Stimulated activated naive CD8-positive, alpha-beta T cell treated with anti-CD3 and anti-CD28 coated beads, Interleukin-15, Interleukin-2, amounts not matched to agents 100 ng/mL and 50 ng/mL, for 24 hours (primary cell): ENCODE data around the gene HELT.

Experiments
- H3K27ac Mint-ChIP-seq: one replicate; pipeline ENCODE4 v1.8.0; 2021; ENCODE audit warnings: mild to moderate bottlenecking, mixed read lengths
- H3K27me3 Mint-ChIP-seq: one replicate; pipeline ENCODE4 v1.8.0; 2021; ENCODE audit warnings: mixed read lengths
- H3K36me3 Mint-ChIP-seq: one replicate; pipeline ENCODE4 v1.8.0; 2021; ENCODE audit warnings: low read depth, mixed read lengths
- H3K4me1 Mint-ChIP-seq: one replicate; pipeline ENCODE4 v1.8.0; 2021; ENCODE audit warnings: low read depth, mixed read lengths
- H3K4me3 Mint-ChIP-seq: one replicate; pipeline ENCODE4 v1.8.0; 2021; ENCODE audit warnings: mild to moderate bottlenecking, mixed read lengths
- H3K9me3 Mint-ChIP-seq: one replicate; pipeline ENCODE4 v1.8.0; 2021; ENCODE audit warnings: mixed read lengths

HELT gene

DNA sequence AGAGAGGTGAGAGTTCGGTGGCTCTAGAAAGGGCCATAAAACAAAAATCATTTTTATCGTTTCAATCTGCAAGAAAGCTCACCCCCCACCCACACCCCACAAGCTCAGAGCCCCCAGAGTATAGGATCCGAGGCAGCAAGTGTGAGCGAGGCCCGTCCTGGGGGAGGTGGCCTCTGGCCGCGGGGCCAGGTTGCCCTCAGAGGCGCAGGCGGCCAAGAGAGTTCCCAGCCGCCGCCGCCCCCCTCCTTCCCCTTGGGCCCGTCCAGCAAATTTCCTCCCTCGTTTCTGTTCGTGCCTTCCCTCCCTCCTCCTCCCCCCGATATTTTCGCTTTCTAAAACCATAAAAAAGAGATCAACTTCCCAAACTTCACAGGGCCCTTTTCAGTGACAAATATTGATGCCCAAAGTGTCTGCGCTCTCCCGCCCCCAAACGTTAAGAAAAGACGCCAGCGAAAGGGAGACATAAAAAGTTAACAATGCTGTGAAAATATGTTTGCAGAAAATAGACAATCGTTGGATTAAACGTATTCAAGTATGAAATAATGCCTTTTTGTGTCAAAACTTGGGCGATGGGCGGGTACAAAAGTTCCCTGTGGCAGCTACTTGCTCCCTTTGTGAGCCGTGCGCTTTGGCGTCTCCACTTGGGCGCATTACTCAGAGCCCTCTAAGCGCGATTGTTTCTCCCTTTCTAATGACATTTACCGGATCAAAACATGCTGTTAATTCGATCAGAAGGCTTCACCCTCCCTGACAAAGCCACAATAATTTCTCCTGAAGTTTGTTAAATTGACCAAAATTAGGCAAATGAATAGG lies 1.1 kb upstream of the HELT start:
- Mint-ChIP-seq H3K27me3 (peaks cover 87% of the 10 kb centered on the region), H3K36me3 (no peaks in the 10 kb centered on the region), H3K4me3 (no peak overlapping the region), H3K9me3 (no peaks in the 10 kb centered on the region), H3K4me1 (peaks cover 4% of the 10 kb centered on the region), H3K27ac (no peak overlapping the region)

DNA sequence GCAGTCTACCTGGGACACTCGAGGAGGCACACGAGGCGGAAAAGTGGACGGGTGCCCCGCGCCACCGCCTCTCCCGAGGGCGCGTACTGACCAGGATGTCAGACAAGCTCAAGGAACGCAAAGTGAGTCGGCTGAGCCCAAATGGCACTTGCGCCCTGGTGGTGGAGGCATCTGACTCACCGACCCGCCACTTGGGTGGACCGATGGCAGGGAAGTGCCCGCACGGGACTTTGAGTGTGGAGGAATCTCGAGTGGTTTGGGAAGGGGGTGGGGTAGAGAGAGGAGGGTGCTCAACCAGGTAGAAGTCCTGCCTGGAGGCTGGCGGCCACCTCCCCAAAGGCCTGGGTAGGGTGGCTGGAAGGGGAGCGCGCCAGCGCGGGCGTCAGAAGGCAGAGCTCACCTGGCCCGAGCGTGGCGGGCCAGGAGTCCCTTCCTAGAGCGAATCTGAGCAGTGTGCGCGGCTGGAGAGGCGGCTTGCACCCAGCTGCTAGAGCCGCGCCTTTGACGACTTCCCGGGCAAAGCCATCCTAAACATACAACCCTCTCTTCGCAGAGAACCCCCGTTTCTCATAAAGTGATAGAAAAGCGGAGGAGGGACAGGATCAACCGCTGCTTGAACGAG lies 655 bp downstream of the HELT start:
- Mint-ChIP-seq H3K27ac (no peak overlapping the region), H3K4me1 (peaks cover 4% of the 10 kb centered on the region), H3K9me3 (no peaks in the 10 kb centered on the region), H3K4me3 (no peak overlapping the region), H3K27me3 (peaks cover 89% of the 10 kb centered on the region), H3K36me3 (no peaks in the 10 kb centered on the region)

DNA sequence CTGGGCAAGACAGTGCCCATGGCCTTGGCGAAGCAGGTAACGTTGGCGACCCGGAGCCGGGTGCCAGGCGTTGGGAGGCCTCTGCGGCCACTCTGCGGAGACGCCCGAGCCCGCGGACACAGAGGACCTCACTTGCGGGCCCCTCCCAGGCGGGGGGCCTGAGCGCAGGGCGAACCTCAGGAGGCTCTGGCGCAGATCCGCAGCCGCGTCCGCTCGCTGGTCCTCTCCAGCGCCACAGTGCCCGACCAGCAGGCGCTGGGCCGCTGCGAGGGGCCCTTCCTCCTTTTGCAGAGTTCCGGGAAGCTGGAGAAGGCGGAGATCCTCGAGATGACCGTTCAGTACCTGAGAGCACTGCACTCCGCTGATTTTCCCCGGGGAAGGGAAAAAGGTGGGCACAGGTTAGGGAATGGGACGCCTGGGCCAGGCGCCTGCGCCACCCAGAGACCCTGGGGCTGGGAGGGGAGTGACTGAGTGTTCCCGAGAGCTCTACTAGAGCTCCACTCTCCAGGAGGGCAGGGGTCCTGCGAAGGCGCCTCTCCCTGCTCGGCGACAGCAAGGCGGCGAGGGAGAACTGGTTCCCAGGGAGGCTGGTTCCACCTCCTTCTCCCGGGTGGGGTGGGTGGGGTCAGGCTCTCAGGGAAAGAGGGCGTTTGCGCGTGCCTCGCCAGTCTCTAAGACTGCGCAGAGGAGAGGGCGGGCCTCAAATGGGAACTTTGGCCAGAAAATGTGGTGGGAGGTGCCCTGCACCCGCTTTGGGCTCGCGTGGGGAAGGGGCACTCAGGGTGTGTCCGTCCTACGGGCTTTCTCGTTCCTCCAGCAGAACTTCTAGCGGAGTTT lies 1.4 kb downstream of the HELT start:
- H3K27me3 Mint-ChIP-seq: peaks cover 90% of the 10 kb centered on the region
- no peak overlapping the region for H3K4me3 Mint-ChIP-seq
- no peak overlapping the region for H3K27ac Mint-ChIP-seq
- H3K9me3 Mint-ChIP-seq: no peaks in the 10 kb centered on the region
- H3K36me3 Mint-ChIP-seq: no peaks in the 10 kb centered on the region
- peaks cover 4% of the 10 kb centered on the region for H3K4me1 Mint-ChIP-seq

DNA sequence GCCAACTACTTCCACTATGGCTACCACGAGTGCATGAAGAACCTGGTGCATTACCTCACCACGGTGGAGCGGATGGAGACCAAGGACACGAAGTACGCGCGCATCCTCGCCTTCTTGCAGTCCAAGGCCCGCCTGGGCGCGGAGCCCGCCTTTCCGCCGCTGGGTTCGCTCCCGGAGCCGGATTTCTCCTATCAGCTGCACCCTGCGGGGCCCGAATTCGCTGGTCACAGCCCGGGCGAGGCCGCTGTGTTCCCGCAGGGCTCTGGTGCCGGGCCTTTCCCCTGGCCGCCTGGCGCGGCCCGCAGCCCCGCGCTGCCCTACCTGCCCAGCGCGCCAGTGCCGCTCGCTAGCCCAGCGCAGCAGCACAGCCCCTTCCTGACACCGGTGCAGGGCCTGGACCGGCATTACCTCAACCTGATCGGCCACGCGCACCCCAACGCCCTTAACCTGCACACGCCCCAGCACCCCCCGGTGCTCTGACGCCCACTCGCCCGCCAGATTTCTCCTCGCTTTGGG lies 2.1 kb downstream of the HELT start:
- Mint-ChIP-seq H3K27ac (no peak overlapping the region), H3K27me3 (peaks cover 90% of the 10 kb centered on the region), H3K4me3 (no peak overlapping the region), H3K9me3 (no peaks in the 10 kb centered on the region), H3K36me3 (no peaks in the 10 kb centered on the region), H3K4me1 (peaks cover 4% of the 10 kb centered on the region)

DNA sequence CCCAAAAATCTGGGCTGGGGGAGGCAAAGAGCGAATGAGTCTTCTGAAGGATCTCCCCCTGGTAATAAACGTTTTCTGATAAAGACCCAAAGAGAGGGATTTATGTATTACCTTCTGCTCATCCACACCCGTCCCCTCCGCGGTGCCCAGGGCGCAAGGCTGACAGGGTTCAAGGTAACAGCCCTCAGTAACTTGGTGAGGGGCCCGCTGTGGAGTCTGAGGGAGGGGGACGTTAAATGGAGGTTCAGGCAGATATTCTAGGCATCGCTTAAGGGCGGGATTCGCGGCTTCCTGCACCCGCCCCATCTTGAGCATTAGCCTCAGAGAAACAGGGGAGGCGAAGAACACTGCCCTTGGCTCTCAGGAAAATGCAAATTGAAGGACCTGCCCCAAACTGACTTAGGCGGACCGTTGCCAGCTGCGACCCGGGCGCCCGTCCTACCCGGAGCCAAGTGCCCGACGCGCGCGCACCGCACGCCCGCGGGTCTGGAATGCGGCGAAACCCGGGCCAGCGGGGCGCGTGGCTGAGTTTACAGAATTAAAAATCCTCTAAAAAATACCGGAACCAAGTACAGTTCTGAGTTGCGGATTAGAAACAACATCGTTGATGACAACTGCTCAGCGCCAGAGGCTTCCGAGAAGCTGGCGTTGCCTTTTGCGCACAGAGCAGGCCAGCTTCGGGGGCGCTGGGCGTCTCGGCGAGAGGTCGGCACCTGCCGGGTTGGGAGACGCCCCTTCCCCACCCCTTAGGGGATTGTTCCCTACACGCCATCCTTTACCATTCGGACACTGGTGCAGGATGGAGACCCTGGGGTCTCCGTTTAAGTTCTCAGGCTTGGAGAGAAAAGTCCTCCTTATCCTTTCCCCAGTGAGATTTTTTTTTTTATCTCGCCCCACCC lies 2.8 kb downstream of the HELT start:
- Mint-ChIP-seq H3K4me3 (no peak overlapping the region), H3K9me3 (no peaks in the 10 kb centered on the region), H3K27ac (no peak overlapping the region), H3K27me3 (peaks cover 86% of the 10 kb centered on the region), H3K36me3 (no peaks in the 10 kb centered on the region), H3K4me1 (peaks cover 4% of the 10 kb centered on the region)

DNA sequence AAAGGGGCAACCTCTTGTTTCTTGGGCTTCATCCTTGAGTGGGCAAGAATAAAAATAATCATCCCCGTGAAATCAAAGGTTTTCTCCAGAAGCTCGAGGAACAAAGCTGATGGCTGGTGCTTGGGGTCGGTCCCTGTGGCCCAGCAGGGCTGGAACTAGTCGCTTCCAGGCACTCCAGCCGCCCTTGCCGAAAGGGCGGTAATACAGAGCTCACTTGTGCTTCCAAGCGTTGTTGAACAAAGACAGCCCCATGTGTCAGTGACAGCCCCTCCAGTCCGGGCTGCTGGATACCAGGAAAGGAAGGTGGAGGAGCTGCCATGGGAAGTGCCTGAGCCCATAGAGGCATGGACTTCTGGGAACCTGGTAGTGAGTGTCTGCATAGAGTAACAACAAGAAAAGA lies 5.2 kb downstream of the HELT start:
- H3K9me3 Mint-ChIP-seq: no peaks in the 10 kb centered on the region
- H3K27ac Mint-ChIP-seq: no peak overlapping the region
- H3K4me3 Mint-ChIP-seq: no peak overlapping the region
- H3K27me3 Mint-ChIP-seq: peaks cover 85% of the 10 kb centered on the region
- peaks cover 4% of the 10 kb centered on the region for H3K4me1 Mint-ChIP-seq
- H3K36me3 Mint-ChIP-seq: no peaks in the 10 kb centered on the region

DNA sequence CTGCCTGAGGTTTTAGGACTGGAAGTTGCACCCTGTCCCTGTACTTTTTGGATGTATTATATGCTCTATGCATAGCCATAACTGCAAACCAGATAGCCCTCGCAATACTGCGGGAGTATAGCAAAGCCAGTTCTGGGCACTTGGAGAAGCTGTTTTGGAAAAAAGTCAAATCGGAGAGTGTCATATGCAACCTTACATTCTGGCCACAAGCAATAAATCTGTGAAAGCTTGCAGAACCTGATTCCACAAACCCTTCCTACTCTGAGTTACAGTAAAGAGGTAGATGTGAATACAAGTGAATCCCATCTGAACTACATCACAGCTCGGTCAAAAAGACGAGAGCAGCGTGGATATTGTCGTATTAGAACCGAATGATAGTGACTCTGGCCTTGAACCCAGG lies 10.3 kb downstream of the HELT start:
- Mint-ChIP-seq H3K4me3 (no peak overlapping the region), H3K27me3 (peaks cover 69% of the 10 kb centered on the region), H3K27ac (no peak overlapping the region), H3K36me3 (no peaks in the 10 kb centered on the region), H3K4me1 (no peaks in the 10 kb centered on the region), H3K9me3 (no peaks in the 10 kb centered on the region)

DNA sequence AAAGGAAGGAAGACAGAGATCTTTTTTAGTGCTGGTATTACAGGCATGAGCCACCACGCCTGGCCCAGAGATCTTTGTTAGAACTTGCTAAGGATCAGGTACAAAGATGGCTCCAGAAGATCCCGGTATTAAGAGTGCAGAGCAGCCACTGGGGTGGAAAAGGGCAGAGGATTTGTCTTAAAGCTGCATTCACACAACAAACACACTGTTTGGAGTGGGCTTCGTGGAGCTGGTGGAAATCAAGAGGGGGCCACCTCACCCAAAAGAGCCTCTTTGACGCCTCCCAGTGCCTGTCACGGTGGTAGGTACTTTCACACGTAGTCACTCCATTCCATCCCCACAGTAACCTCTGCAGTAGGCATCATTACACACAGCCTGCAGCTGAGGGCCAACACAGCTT lies 13.3 kb downstream of the HELT start:
- H3K36me3 Mint-ChIP-seq: no peaks in the 10 kb centered on the region
- H3K4me3 Mint-ChIP-seq: no peak overlapping the region
- H3K9me3 Mint-ChIP-seq: no peaks in the 10 kb centered on the region
- no peaks in the 10 kb centered on the region for H3K4me1 Mint-ChIP-seq
- H3K27ac Mint-ChIP-seq: no peak overlapping the region
- peaks cover 58% of the 10 kb centered on the region for H3K27me3 Mint-ChIP-seq

DNA sequence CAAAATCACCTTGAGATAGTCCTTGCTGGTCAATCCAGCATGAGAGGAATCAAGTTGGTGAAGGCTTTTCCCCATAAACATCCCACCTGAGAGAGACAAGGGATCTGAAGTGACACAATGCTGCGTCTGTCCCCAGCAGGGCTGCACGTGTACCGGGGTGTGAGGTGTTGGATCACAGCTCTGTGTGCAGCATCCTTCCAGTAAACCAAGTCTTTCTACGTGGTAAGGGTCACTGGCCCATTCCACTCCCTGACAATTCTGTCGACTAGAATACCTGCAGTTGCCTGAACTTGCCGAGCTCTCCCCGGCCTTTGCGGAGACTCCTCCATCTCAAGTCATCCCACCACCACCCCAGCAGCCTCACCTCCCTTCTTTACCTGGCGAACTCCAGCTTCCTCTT lies 14.8 kb downstream of the HELT start:
- Mint-ChIP-seq H3K36me3 (no peaks in the 10 kb centered on the region), H3K9me3 (no peaks in the 10 kb centered on the region), H3K4me3 (no peak overlapping the region), H3K4me1 (no peaks in the 10 kb centered on the region), H3K27ac (no peak overlapping the region), H3K27me3 (peaks cover 50% of the 10 kb centered on the region)

DNA sequence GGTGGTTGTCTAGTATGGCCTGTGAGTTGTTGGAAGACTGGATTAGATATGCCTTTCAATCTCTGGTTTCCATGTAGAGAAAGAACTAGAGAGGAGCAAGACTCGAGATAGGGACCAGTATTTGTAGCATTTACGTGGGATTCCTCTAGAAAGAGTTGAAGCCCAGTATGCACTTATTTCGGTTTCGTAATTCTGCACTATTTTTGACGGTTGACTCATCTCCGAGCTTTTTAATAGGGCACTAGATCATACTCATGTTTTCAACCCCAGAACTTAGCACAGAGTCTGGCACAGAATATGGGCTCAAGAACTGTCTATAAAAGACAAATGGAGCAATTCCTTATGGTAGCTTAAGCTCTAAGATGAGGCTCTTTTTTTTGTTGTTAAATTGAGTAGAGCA lies 15.7 kb downstream of the HELT start:
- Mint-ChIP-seq H3K36me3 (no peaks in the 10 kb centered on the region), H3K27me3 (peaks cover 50% of the 10 kb centered on the region), H3K4me1 (no peaks in the 10 kb centered on the region), H3K4me3 (no peak overlapping the region), H3K9me3 (no peaks in the 10 kb centered on the region), H3K27ac (no peak overlapping the region)

DNA sequence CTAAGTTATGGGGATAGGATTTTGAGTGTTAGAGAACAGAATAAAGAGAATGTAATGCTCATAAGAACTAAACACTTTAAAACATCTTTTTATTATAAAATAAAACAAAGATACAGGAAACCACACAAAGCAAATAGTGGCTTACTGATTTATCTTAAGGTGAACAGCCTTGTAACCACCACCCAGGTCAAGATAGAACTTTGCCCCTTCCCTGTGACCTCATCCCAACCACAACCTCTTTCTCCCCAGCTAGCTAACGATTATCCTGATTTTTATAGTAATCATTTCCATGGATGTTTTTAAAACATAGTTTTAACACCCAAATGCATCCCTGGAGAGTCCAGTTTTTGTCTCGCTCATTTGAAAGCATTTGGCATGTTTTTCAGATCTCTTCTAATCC lies 17.0 kb downstream of the HELT start:
- Mint-ChIP-seq H3K27ac (no peak overlapping the region), H3K4me1 (peaks cover 7% of the 10 kb centered on the region), H3K27me3 (peaks cover 54% of the 10 kb centered on the region)

DNA sequence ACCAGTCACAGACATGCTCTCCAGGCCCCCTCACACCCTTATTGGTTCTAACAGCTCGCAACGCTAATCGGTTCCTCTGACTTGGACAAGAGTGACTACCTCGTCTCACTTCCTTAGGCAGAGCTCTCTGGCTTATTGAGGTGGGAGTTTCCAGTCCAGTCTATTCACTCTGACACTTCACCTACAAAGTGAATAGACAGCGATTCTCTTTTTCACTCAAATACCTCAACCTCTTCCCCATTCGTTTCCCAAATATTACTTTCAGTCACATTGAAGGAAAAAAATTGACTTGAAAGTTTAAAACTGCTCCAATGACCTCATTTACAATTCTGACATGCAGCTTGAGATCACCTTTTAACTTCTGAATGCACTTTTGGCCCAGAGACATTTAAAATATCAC lies 17.7 kb downstream of the HELT start:
- Mint-ChIP-seq H3K27me3 (peaks cover 49% of the 10 kb centered on the region), H3K9me3 (no peaks in the 10 kb centered on the region), H3K4me3 (no peak overlapping the region), H3K36me3 (no peaks in the 10 kb centered on the region), H3K4me1 (peaks cover 7% of the 10 kb centered on the region), H3K27ac (no peak overlapping the region)

More for the DNA sequence above, 17.0 kb downstream of the HELT start:
- Mint-ChIP-seq H3K4me3 (no peak overlapping the region), H3K9me3 (no peaks in the 10 kb centered on the region), H3K36me3 (no peaks in the 10 kb centered on the region)

DNA sequence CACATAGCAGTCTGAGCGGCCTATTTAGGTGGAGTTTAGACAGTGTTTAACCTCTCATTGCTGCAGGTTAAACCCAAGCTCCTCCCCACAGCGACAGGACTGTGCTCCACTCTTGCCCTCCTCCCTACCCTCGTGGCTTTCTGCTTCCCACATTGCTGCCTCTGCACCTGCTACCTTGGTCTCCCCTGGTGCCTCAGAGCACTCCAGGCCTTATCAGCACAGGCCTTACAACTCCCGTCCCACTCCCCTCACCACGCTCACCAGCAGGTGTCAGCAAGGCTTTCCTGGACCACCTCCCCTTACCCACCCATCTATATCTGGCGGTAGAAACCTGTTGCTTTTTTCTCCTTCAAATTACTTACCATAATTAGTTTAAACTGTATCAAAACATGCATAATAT lies 18.6 kb downstream of the HELT start:
- Mint-ChIP-seq H3K4me1 (peaks cover 7% of the 10 kb centered on the region), H3K27ac (no peak overlapping the region), H3K27me3 (peaks cover 45% of the 10 kb centered on the region), H3K9me3 (no peaks in the 10 kb centered on the region), H3K36me3 (no peaks in the 10 kb centered on the region), H3K4me3 (no peak overlapping the region)

DNA sequence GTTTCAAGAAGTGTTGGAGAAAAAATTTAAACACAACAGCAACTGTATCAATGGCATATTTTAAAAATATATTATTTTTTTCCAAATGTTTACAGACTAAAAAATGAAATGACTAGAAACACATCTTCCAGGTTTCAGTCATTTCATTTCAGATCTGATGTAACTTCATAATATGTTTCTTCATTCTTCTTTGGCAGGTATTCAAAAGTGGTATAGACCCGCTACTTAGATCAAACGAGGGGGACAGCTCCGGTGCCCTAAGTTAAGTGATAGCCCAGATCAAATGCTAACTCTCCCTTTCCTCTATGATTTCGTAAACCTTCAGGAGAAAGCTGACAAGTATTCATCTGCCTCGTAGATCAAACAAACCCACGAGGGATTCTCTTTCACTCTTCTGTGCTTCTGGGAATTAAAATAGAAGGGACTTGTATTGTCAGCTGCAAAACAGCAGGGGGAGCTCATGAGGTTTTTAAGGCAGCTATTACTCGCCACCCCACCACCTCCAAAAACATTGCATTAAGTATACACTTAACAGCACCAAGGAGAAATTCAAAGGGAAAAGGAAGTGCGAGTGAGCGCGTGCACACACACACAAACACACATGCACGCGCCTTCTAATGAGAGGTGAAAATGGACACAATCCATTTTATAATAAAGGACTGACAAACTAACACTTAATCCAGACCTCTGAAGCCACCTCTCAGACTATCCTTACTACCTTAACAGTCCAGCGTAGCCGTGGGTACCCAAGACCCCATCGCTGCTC lies 21.4 kb downstream of the HELT start:
- H3K27ac Mint-ChIP-seq: peak overlapping the region; percentile 86
- H3K4me3 Mint-ChIP-seq: peak overlapping the region; percentile 76
- H3K27me3 Mint-ChIP-seq: peaks cover 36% of the 10 kb centered on the region
- H3K36me3 Mint-ChIP-seq: no peaks in the 10 kb centered on the region
- peaks cover 7% of the 10 kb centered on the region for H3K4me1 Mint-ChIP-seq
- no peaks in the 10 kb centered on the region for H3K9me3 Mint-ChIP-seq
